ENCODE measurements around the gene CDKN2AIP. TPM values are rescaled to one million over a fixed set of nuclear protein-coding genes. Genes with fewer than 3 reads are reported as not detected.
"Not testable (repeated sequence)": the region's sequence is repeated elsewhere in the genome, so short reads cannot be mapped to it uniquely, and the experiment has no call there.

CDKN2AIP gene
- total RNA-seq, 2 experiments from 2014 or later = 31.2 to 36.3 TPM

GRCh38 chr4:183450108-183450507 lies 5.7 kb downstream of the CDKN2AIP start:
- CTCF ChIA-PET (ENCODE audit: unreplicated experiment) = no interaction called here
- H3K9me2 ChIP-seq (ENCODE audit: insufficient read depth, low read length) = no peaks in the 10 kb centered on the region
- peaks cover 45% of the 10 kb centered on the region for H4K20me1 ChIP-seq (ENCODE audit: insufficient read depth, low read length)

DNA sequence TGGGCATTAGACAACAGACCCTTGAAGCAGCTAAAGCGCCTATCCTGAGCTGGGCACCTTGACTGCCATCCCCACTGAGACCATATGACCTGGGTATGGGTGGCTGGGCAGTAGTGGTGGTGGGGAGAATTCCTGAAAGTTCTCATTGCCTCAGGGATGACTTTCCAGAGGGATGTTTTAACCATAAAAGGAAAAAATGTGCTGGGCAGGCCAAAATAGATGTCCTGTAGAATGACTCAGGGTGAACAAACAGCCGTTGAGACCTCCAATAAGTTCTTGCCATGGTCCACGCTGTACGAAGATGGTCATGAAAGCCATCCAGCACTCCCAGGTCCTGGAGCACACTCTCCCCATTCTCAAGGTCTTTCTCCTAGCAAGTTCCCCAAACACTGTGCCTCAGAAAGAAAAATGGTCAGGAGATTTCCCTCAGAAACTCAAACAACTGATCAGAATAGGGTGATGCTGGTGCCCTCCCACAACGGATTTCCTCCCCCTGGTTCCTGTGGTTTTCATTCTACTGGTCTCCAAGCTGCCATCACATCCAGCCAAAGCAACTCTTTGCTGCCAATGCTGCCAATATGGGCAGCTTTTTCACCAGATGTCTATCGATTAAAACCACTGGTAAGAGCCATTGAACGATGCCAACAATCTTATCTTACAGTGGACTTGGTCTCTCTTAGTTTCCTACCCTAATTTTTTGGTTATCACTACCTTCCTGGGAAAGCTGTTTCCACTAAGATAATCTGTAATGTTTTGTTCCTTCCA lies 11.2 kb downstream of the CDKN2AIP start:
- ChIA-PET CTCF (ENCODE audit: unreplicated experiment) (interaction anchor here (1.1 kb wide), 1 partner anchor 14 kb away, joined by 3 read pairs; no protein-coding TSS in a partner anchor), POLR2A (no interaction called here)
- H3K4me3 ChIP-seq (ENCODE audit: low read depth, low read length, poor library complexity, severe bottlenecking) = no peak overlapping the region
- intact Hi-C loops (cut with micrococcal nuclease; ENCODE audit: unreplicated experiment) = no loop called here
- H4K20me1 ChIP-seq (ENCODE audit: insufficient read depth, low read length) = no peaks in the 10 kb centered on the region
- H2AFZ ChIP-seq (ENCODE audit: low read length) = no peak overlapping the region
- H3K9me3 ChIP-seq (ENCODE audit: low read length) = no peaks in the 10 kb centered on the region
- H3K4me1 ChIP-seq (ENCODE audit: insufficient read depth, low read length, poor library complexity, severe bottlenecking) = no peaks in the 10 kb centered on the region
- no TSS peak for BruUV-seq (replicated peaks)
- peaks cover 50% of the 10 kb centered on the region for H3K36me3 ChIP-seq (ENCODE audit: insufficient read depth, low read length)
- H3K9me2 ChIP-seq (ENCODE audit: insufficient read depth, low read length) = no peaks in the 10 kb centered on the region
- no peak for DNase-seq (ENCODE audit: low spot score)
- no peaks in the 10 kb centered on the region for H3K79me2 ChIP-seq (ENCODE audit: insufficient read depth, low read depth, low read length)
- H3K27ac ChIP-seq (ENCODE audit: low read depth, low read length, poor library complexity, severe bottlenecking) = no peak overlapping the region
- TF ChIP-seq EZH2phosphoT487 (IDR thresholded peaks at IDR 0.05; ENCODE audit: borderline replicate concordance, low read depth, low read length) (no peak), CTCF (conservative IDR thresholded peaks at IDR 0.05; ENCODE audit: low read length) (no peak)
- no peak overlapping the region for H3K4me2 ChIP-seq (ENCODE audit: low read length)

More at GRCh38 chr4:183450108-183450507, 5.7 kb downstream of the CDKN2AIP start:
- Histone ChIP-seq H3K79me2 (ENCODE audit: insufficient read depth, low read depth, low read length) (peaks cover 53% of the 10 kb centered on the region), H3K9me3 (ENCODE audit: low read length) (no peaks in the 10 kb centered on the region), H3K36me3 (ENCODE audit: insufficient read depth, low read length) (peaks cover 96% of the 10 kb centered on the region), H2AFZ (ENCODE audit: low read length) (no peak overlapping the region), H3K27ac (ENCODE audit: low read depth, low read length, poor library complexity, severe bottlenecking) (no peak overlapping the region), H3K4me3 (ENCODE audit: low read depth, low read length, poor library complexity, severe bottlenecking) (no peak overlapping the region), H3K4me1 (ENCODE audit: insufficient read depth, low read length, poor library complexity, severe bottlenecking) (peaks cover 29% of the 10 kb centered on the region), H3K4me2 (ENCODE audit: low read length) (no peak overlapping the region)
- no TSS peak for BruUV-seq (replicated peaks)
- TF ChIP-seq CTCF (conservative IDR thresholded peaks at IDR 0.05; ENCODE audit: low read length) (no peak), EZH2phosphoT487 (IDR thresholded peaks at IDR 0.05; ENCODE audit: borderline replicate concordance, low read depth, low read length) (no peak)
- no peak for DNase-seq (ENCODE audit: low spot score)
- POLR2A ChIA-PET = interaction anchor here (0.6 kb wide), 1 partner anchor 909 kb away, joined by 7 read pairs; no protein-coding TSS in a partner anchor
- intact Hi-C loops (cut with micrococcal nuclease; ENCODE audit: unreplicated experiment) = no loop called here

DNA sequence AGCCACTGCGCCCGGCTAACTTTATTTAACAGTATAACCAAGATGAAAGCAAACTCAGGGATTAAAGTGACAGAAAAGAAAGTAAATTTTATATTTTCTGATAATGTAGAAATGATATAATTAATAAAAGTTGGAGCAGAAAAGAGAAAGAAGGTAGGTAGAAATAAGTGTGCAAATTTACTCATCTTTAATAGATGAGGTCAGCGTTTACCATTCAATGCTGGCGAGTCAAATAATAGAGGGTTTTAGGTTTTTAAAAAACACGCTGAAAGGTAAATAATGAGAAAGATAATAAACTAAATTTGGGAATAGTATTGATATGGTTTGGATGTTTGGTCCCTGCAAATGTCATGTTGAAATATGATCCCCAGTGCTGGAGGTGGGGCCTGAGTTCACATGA lies 13.6 kb downstream of the CDKN2AIP start:
- BruUV-seq (replicated peaks) = no TSS peak
- no peak for TF ChIP-seq CTCF (conservative IDR thresholded peaks at IDR 0.05; ENCODE audit: low read length)
- no peak for TF ChIP-seq EZH2phosphoT487 (IDR thresholded peaks at IDR 0.05; ENCODE audit: borderline replicate concordance, low read depth, low read length)
- Histone ChIP-seq H3K4me3 (ENCODE audit: low read depth, low read length, poor library complexity, severe bottlenecking) (no peak overlapping the region), H3K9me2 (ENCODE audit: insufficient read depth, low read length) (no peaks in the 10 kb centered on the region), H3K4me2 (ENCODE audit: low read length) (no peak overlapping the region), H3K9me3 (ENCODE audit: low read length) (no peaks in the 10 kb centered on the region), H4K20me1 (ENCODE audit: insufficient read depth, low read length) (no peaks in the 10 kb centered on the region), H3K27ac (ENCODE audit: low read depth, low read length, poor library complexity, severe bottlenecking) (no peak overlapping the region), H3K79me2 (ENCODE audit: insufficient read depth, low read depth, low read length) (no peaks in the 10 kb centered on the region), H3K36me3 (ENCODE audit: insufficient read depth, low read length) (peaks cover 26% of the 10 kb centered on the region), H3K4me1 (ENCODE audit: insufficient read depth, low read length, poor library complexity, severe bottlenecking) (no peaks in the 10 kb centered on the region), H2AFZ (ENCODE audit: low read length) (no peak overlapping the region)
- ChIA-PET POLR2A (interaction anchor here (0.6 kb wide), 1 partner anchor 12 kb away, joined by 3 read pairs; no protein-coding TSS in a partner anchor), CTCF (ENCODE audit: unreplicated experiment) (no interaction called here)
- intact Hi-C loops (cut with micrococcal nuclease; ENCODE audit: unreplicated experiment) = no loop called here
- no peak for DNase-seq (ENCODE audit: low spot score)

DNA sequence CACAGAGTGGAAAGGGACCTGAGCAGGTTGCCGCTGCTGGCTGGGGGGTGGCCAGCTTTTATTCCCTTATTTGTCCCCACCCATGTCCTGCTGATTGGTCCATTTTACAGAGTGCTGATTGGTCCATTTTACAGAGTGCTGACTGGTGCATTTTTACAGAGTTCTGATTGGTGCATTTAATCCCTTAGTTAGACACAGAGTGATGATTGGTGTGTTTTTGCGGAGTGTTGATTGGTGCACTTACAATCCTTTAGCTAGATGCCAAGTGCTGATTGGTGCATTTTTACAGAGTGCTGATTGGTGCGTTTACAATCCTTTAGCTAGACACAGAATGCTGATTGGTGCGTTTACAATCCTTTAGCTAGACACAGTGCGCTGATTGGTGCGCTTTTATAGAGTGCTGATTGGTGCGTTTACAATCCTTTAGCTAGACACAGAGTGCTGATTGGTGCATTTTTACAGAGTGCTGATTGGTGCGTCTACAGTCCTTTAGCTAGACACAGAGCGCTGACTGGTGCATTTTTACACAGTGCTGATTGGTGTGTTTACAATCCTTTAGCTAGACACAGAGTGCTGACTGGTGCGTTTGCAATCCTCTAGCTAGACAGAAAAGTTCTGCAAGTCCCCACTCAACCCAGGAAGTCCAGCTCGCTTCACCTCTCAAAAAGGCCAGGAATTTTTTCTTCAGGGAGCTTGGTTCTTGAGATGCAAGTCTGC lies 19.6 kb downstream of the CDKN2AIP start:
- 0 out of 2 replicates have a peak, but pooled peaks cover 11% of the 10 kb centered on the region for H3K9me3 ChIP-seq (ENCODE audit: low read length)
- H3K4me3 ChIP-seq (ENCODE audit: low read depth, low read length, poor library complexity, severe bottlenecking); BruUV-seq (replicated peaks); CTCF ChIA-PET (ENCODE audit: unreplicated experiment); intact Hi-C loops (cut with micrococcal nuclease; ENCODE audit: unreplicated experiment); H3K79me2 ChIP-seq (ENCODE audit: insufficient read depth, low read depth, low read length); DNase-seq (ENCODE audit: low spot score); H3K4me1 ChIP-seq (ENCODE audit: insufficient read depth, low read length, poor library complexity, severe bottlenecking); H2AFZ ChIP-seq (ENCODE audit: low read length); H3K4me2 ChIP-seq (ENCODE audit: low read length); H4K20me1 ChIP-seq (ENCODE audit: insufficient read depth, low read length); H3K9me2 ChIP-seq (ENCODE audit: insufficient read depth, low read length); H3K27ac ChIP-seq (ENCODE audit: low read depth, low read length, poor library complexity, severe bottlenecking); H3K36me3 ChIP-seq (ENCODE audit: insufficient read depth, low read length): not testable (repeated sequence)
- POLR2A ChIA-PET = interaction anchor here (0.6 to 1.2 kb wide), 5 partner anchors 10 to 42 kb away, joined by 3 read pairs; no protein-coding TSS in a partner anchor
